ENCODE data around the gene CSNK1G1.

Gene CSNK1G1

GRCh38 chr15:64153480-64154367, 202.2 kb downstream of the CSNK1G1 start:
- DNase-seq (ENCODE audit: low read depth, low spot score), result peak; percentile 95

GRCh38 chr15:64152507-64153387, 203.2 kb downstream of the CSNK1G1 start:
- DNase-seq (ENCODE audit: low read depth, low spot score), result peak; percentile 32

- DNase-seq (ENCODE audit: low read depth, low spot score), result peak; percentile 26
These were observed 204.1 kb downstream of the CSNK1G1 start, which contains the start of gene SNX22 for GRCh38 chr15:64151727-64152506. Gene SNX22 (plus strand): TSS chr15:64151731. CDS start chr15:64151776, 45 bp downstream.

- DNase-seq (ENCODE audit: low read depth, low spot score), result no peak
These were observed 205.9 kb downstream of the CSNK1G1 start for GRCh38 chr15:64149893-64150578.

GRCh38 chr15:64149424-64149823, 206.5 kb downstream of the CSNK1G1 start:
- no peak for DNase-seq (ENCODE audit: low read depth, low spot score)

GRCh38 chr15:64148581-64148980, 207.4 kb downstream of the CSNK1G1 start:
- no peak for DNase-seq (ENCODE audit: low read depth, low spot score)

GRCh38 chr15:64148168-64148567, 207.8 kb downstream of the CSNK1G1 start:
- DNase-seq (ENCODE audit: low read depth, low spot score), result no peak

- peak; percentile 81 for DNase-seq (ENCODE audit: low read depth, low spot score)
These were observed 208.9 kb downstream of the CSNK1G1 start for GRCh38 chr15:64146885-64147681.

GRCh38 chr15:64146520-64146884, 209.5 kb downstream of the CSNK1G1 start:
- no peak for DNase-seq (ENCODE audit: low read depth, low spot score)

GRCh38 chr15:64146041-64146440, 209.9 kb downstream of the CSNK1G1 start:
- DNase-seq (ENCODE audit: low read depth, low spot score), result no peak

- peak; percentile 29 for DNase-seq (ENCODE audit: low read depth, low spot score)
These were observed 211.2 kb downstream of the CSNK1G1 start for GRCh38 chr15:64144565-64145281.

- no peak for DNase-seq (ENCODE audit: low read depth, low spot score)
These were observed 211.8 kb downstream of the CSNK1G1 start for GRCh38 chr15:64144192-64144564.

GRCh38 chr15:64143276-64143675, 212.7 kb downstream of the CSNK1G1 start:
- DNase-seq (ENCODE audit: low read depth, low spot score), result no peak

GRCh38 chr15:64141798-64142512, 214.0 kb downstream of the CSNK1G1 start:
- DNase-seq (ENCODE audit: low read depth, low spot score), result no peak

GRCh38 chr15:64138331-64138941, 217.5 kb downstream of the CSNK1G1 start:
- no peak for DNase-seq (ENCODE audit: low read depth, low spot score)

- no peak for DNase-seq (ENCODE audit: low read depth, low spot score)
These were observed 218.6 kb downstream of the CSNK1G1 start for GRCh38 chr15:64137226-64137833.

- no peak for DNase-seq (ENCODE audit: low read depth, low spot score)
These were observed 219.6 kb downstream of the CSNK1G1 start for GRCh38 chr15:64136347-64136746.

GRCh38 chr15:64134345-64134829, 221.6 kb downstream of the CSNK1G1 start:
- DNase-seq (ENCODE audit: low read depth, low spot score), result peak; percentile 73
